HEK293 (cell line): ENCODE data around the gene SERPINA12.
A peak's percentile ranks its signal among the peaks of the same experiment; 100 is the strongest.

ENCODE experiments used
- HOXA7 ChIP-seq: sonication (generic); formaldehyde crosslinking; IDR thresholded peaks from 2 replicates; pipeline ENCODE4 v1.8.1; 2022; ENCODE audit warnings: missing genetic modification reagents, borderline replicate concordance
- HOXC10 ChIP-seq: sonication (generic); formaldehyde crosslinking; IDR thresholded peaks from 2 replicates; pipeline ENCODE4 v1.8.1; 2023; ENCODE audit warnings: mild to moderate bottlenecking, missing genetic modification reagents
- KLF9 ChIP-seq: fragments of 450-650 bp; formaldehyde crosslinking; IDR thresholded peaks from 2 replicates; pipeline ENCODE4 v1.5.1; 2016; ENCODE audit warnings: missing biosample characterization, missing genetic modification characterization, low read depth
- WT1 ChIP-seq: fragments of 450-650 bp; formaldehyde crosslinking; IDR thresholded peaks from 2 replicates; pipeline ENCODE4 v1.5.1; 2016; ENCODE audit warnings: missing biosample characterization, missing genetic modification characterization
- ZFP41 ChIP-seq: fragments of 450-650 bp; formaldehyde crosslinking; IDR thresholded peaks from 2 replicates; pipeline ENCODE4 v1.5.1; 2016; ENCODE audit warnings: missing biosample characterization, missing genetic modification characterization, borderline replicate concordance
- ZNF133 ChIP-seq: fragments of 450-650 bp; formaldehyde crosslinking; IDR thresholded peaks from 2 replicates; pipeline ENCODE4 v1.5.1; 2016; ENCODE audit warnings: missing biosample characterization, missing genetic modification characterization
- ZNF792 ChIP-seq: fragments of 450-650 bp; formaldehyde crosslinking; IDR thresholded peaks from 2 replicates; pipeline ENCODE4 v1.5.1; 2016; ENCODE audit warnings: missing biosample characterization, missing genetic modification characterization
- TF ChIP-seq, protein P1 (sequence below): fragments of 450-650 bp; formaldehyde crosslinking; IDR thresholded peaks from 2 replicates; pipeline ENCODE4 v1.5.1; 2016; ENCODE audit warnings: missing biosample characterization, missing genetic modification characterization
- TF ChIP-seq, protein P2 (sequence below): fragments of 450-650 bp; formaldehyde crosslinking; IDR thresholded peaks from 2 replicates; pipeline ENCODE4 v1.5.1; 2017; ENCODE audit warnings: missing biosample characterization, missing genetic modification characterization
- TF ChIP-seq, protein P3 (sequence below): fragments of 450-650 bp; formaldehyde crosslinking; IDR thresholded peaks from 2 replicates; pipeline ENCODE4 v1.5.1; 2016; ENCODE audit warnings: missing biosample characterization, missing genetic modification characterization
- TF ChIP-seq, protein P4 (sequence below): IDR thresholded peaks from 2 replicates; pipeline ENCODE4 v1.6.1; 2011; ENCODE audit warnings: mild to moderate bottlenecking, low read depth, low read length, borderline replicate concordance

DNA sequence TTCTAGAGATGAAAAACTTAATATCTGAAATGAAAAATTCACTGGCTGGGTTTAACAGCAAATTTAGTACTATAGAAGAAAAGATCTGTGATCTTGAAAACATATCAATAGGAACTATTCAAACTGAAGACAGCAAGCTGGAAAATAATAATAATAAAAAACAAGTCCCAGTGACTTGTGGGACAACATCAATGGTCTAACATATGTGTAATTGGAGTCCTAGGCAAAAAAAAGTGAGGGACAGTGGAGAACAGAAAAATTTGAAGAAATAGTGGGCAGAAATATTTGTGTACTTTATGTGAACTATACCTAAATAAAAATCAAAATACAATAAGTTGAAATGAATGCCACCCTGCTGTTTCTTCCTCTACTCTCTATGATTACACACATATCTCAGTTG, 30.8 kb downstream of the SERPINA12 start:
- TF ChIP-seq ZNF792 (tag by site-specific recombination) (no peak), KLF9 (tag by site-specific recombination) (no peak), HOXA7 (CRISPR knock-in tag) (no peak), ZFP41 (no peak), ZNF133 (tag by site-specific recombination) (peak; percentile 95), WT1 (no peak), HOXC10 (CRISPR knock-in tag) (no peak)
- TF ChIP-seq, protein P1, sequence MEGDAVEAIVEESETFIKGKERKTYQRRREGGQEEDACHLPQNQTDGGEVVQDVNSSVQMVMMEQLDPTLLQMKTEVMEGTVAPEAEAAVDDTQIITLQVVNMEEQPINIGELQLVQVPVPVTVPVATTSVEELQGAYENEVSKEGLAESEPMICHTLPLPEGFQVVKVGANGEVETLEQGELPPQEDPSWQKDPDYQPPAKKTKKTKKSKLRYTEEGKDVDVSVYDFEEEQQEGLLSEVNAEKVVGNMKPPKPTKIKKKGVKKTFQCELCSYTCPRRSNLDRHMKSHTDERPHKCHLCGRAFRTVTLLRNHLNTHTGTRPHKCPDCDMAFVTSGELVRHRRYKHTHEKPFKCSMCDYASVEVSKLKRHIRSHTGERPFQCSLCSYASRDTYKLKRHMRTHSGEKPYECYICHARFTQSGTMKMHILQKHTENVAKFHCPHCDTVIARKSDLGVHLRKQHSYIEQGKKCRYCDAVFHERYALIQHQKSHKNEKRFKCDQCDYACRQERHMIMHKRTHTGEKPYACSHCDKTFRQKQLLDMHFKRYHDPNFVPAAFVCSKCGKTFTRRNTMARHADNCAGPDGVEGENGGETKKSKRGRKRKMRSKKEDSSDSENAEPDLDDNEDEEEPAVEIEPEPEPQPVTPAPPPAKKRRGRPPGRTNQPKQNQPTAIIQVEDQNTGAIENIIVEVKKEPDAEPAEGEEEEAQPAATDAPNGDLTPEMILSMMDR, result no peak
- TF ChIP-seq, protein P2, sequence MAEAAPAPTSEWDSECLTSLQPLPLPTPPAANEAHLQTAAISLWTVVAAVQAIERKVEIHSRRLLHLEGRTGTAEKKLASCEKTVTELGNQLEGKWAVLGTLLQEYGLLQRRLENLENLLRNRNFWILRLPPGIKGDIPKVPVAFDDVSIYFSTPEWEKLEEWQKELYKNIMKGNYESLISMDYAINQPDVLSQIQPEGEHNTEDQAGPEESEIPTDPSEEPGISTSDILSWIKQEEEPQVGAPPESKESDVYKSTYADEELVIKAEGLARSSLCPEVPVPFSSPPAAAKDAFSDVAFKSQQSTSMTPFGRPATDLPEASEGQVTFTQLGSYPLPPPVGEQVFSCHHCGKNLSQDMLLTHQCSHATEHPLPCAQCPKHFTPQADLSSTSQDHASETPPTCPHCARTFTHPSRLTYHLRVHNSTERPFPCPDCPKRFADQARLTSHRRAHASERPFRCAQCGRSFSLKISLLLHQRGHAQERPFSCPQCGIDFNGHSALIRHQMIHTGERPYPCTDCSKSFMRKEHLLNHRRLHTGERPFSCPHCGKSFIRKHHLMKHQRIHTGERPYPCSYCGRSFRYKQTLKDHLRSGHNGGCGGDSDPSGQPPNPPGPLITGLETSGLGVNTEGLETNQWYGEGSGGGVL (tag by site-specific recombination), result no peak
- TF ChIP-seq, protein P3, sequence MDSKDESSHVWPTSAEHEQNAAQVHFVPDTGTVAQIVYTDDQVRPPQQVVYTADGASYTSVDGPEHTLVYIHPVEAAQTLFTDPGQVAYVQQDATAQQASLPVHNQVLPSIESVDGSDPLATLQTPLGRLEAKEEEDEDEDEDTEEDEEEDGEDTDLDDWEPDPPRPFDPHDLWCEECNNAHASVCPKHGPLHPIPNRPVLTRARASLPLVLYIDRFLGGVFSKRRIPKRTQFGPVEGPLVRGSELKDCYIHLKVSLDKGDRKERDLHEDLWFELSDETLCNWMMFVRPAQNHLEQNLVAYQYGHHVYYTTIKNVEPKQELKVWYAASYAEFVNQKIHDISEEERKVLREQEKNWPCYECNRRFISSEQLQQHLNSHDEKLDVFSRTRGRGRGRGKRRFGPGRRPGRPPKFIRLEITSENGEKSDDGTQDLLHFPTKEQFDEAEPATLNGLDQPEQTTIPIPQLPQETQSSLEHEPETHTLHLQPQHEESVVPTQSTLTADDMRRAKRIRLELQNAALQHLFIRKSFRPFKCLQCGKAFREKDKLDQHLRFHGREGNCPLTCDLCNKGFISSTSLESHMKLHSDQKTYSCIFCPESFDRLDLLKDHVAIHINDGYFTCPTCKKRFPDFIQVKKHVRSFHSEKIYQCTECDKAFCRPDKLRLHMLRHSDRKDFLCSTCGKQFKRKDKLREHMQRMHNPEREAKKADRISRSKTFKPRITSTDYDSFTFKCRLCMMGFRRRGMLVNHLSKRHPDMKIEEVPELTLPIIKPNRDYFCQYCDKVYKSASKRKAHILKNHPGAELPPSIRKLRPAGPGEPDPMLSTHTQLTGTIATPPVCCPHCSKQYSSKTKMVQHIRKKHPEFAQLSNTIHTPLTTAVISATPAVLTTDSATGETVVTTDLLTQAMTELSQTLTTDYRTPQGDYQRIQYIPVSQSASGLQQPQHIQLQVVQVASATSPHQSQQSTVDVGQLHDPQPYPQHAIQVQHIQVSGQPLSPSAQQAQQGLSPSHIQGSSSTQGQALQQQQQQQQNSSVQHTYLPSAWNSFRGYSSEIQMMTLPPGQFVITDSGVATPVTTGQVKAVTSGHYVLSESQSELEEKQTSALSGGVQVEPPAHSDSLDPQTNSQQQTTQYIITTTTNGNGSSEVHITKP (tag by site-specific recombination), result no peak
- TF ChIP-seq, protein P4, sequence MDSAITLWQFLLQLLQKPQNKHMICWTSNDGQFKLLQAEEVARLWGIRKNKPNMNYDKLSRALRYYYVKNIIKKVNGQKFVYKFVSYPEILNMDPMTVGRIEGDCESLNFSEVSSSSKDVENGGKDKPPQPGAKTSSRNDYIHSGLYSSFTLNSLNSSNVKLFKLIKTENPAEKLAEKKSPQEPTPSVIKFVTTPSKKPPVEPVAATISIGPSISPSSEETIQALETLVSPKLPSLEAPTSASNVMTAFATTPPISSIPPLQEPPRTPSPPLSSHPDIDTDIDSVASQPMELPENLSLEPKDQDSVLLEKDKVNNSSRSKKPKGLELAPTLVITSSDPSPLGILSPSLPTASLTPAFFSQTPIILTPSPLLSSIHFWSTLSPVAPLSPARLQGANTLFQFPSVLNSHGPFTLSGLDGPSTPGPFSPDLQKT, result no peak
